Right lobe of liver (tissue), 6 donors: Measurements from ENCODE around the gene CACNA1B. TPM values are rescaled to one million over a fixed set of nuclear protein-coding genes. Genes with fewer than 3 reads are reported as not detected.

Experiments used
- ATAC-seq, 4 donors: fragments of 200-7000 bp; cut with Tn5 transposase; one replicate each; pipeline ENCODE4 v1.9.1; 2020; ENCODE audit warnings: mild to moderate bottlenecking in 4 of 4, moderate library complexity in 4 of 4
- DNase-seq, 3 donors: peaks; one replicate each; pipeline ENCODE4 v3.0.0-alpha.2; 2020
- H3K27ac ChIP-seq, 3 donors: fragments of 200-600 bp; one replicate each; pipeline ENCODE4 v1.8.0; 2022
- H3K27me3 ChIP-seq, 2 donors: fragments of 200-600 bp; one replicate each; pipeline ENCODE4 v1.8.0; 2022
- H3K36me3 ChIP-seq, 4 donors: fragments of 200-600 bp; sonication (generic) in 1 of 4; one replicate each; pipeline versions ENCODE4 v1.5.1 to v1.8.0; 2017 to 2022; ENCODE audit warnings: control low read depth in 1 of 4
- H3K4me1 ChIP-seq, 4 donors: fragments of 200-600 bp; sonication (generic) in 1 of 4; one replicate each; pipeline versions ENCODE4 v1.5.1 to v1.8.0; 2017 to 2022; ENCODE audit warnings: control low read depth in 1 of 4
- H3K4me3 ChIP-seq, 3 donors: fragments of 200-600 bp; one replicate each; pipeline ENCODE4 v1.8.0; 2022
- H3K9me3 ChIP-seq, 4 donors: fragments of 200-600 bp; sonication (generic) in 1 of 4; one replicate each; pipeline versions ENCODE4 v1.5.1 to v1.8.0; 2017 to 2022; ENCODE audit warnings: control low read depth in 1 of 4
- POLR2A ChIP-seq: fragments of 450-650 bp; IDR thresholded peaks from one replicate; pipeline ENCODE4 v1.6.1; 2017; ENCODE audit warnings: antibody characterized with exemption, mild to moderate bottlenecking
- WGBS: methylation state at CpG from one replicate; pipeline ENCODE4 v1.1.6; 2018; ENCODE audit warnings: low coverage, low lambda C conversion rate; ENCODE audit not compliant: insufficient coverage; ENCODE audit errors: missing lambda C conversion rate; 5-methylcytosine and 5-hydroxymethylcytosine counted together
- intact Hi-C, 2 donors: fragments of 100-400 bp; cut with DNase I; formaldehyde crosslinking; loops; one replicate each; pipeline versions ENCODE4 v1.11.2 to v1.14.1; 2022
- total RNA-seq, 6 experiments: library from RNA; depleted of rRNA in 2 of 6; stranded (reverse); fragments of >200 nt in 2 of 6; fragmentation: NEBNext Ultra II Directional in 3 of 6; extraction: Animal tissue kit (Norgen Biotek cat#: 25700) in 3 of 6; gene quantifications; one replicate each; pipeline versions ENCODE4 v1.1.0 to v1.2.4, GENCODE V29; 2016 to 2023
- TF ChIP-seq, protein P1 (sequence below), 4 donors: fragments of 200-600 bp in 3 of 4; fragments of 450-650 bp in 1 of 4; IDR thresholded peaks; one replicate each; pipeline versions ENCODE4 v1.5.1 to v1.8.0; 2016 to 2022; ENCODE audit warnings: antibody characterized with exemption in 4 of 4, mild to moderate bottlenecking in 2 of 4
- donor health status: DM: no; HTN: yes; CAD: no.
- donor health status: DM: no; HTN: no; CAD: no.
- donor health status: DM: no; HTN: no; CAD: no.
- donor health status: DM: no; HTN: yes; CAD: no.
- donor health status: DM: no; HTN: yes; CAD: no.

The CACNA1B gene
- total RNA-seq, 6 experiments from 2014 or later: not detected

DNA sequence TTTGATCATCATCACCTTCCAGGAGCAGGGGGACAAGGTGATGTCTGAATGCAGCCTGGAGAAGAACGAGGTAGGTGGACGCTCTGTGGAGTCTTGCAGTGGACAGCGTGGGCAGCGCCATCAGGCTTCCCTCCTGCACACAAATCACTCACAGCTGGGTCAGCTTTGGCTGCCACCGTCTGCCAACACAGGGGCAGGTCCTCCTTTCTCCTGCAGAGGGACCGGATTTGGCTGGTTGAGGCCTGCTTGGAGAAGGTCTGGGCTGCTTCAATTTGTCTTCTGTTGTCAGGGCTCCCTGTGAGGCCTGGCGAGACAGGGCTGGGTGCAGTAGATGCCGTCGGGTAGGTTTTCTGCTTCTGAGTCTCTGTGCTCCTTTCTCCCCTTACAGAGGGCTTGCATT, 180.6 kb downstream of the CACNA1B start:
- TF ChIP-seq POLR2A: no peak
- TF ChIP-seq, protein P1, sequence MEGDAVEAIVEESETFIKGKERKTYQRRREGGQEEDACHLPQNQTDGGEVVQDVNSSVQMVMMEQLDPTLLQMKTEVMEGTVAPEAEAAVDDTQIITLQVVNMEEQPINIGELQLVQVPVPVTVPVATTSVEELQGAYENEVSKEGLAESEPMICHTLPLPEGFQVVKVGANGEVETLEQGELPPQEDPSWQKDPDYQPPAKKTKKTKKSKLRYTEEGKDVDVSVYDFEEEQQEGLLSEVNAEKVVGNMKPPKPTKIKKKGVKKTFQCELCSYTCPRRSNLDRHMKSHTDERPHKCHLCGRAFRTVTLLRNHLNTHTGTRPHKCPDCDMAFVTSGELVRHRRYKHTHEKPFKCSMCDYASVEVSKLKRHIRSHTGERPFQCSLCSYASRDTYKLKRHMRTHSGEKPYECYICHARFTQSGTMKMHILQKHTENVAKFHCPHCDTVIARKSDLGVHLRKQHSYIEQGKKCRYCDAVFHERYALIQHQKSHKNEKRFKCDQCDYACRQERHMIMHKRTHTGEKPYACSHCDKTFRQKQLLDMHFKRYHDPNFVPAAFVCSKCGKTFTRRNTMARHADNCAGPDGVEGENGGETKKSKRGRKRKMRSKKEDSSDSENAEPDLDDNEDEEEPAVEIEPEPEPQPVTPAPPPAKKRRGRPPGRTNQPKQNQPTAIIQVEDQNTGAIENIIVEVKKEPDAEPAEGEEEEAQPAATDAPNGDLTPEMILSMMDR (IDR thresholded peaks at IDR 0.05): no peak
- H3K36me3 ChIP-seq: no peaks in the 10 kb centered on the region
- peak in 1 of 3 donors; percentile 25 for DNase-seq

DNA sequence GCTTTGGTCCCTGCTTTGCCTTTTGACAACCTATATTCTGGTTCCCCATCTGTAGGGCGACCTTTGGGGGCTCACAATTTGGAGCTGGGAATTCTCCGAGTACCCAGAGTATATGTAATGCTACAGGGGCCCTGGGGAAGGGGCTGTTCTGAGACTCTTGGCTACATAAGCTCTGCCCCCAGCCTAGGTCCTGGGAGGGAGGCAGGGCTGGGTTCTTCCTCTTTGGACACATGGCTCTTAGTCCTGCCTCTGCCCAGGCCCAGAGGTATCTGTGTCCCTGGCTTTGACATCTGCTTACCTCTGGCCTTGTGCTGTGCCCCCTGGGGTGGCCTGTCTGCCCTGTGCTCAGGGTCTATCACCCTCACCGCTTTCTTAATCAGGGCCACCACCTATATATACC, 181.6 kb downstream of the CACNA1B start:
- TF ChIP-seq, protein P1 (IDR thresholded peaks at IDR 0.05): no peak
- no peak for TF ChIP-seq POLR2A
- Histone ChIP-seq H3K27ac (no peak overlapping the region), H3K9me3 (no peaks in the 10 kb centered on the region), H3K27me3 (no peaks in the 10 kb centered on the region), H3K4me3 (no peak overlapping the region), H3K4me1 (no peaks in the 10 kb centered on the region), H3K36me3 (no peaks in the 10 kb centered on the region)
- 43% methylated on average over 1 of the region's 3 CpGs for WGBS
- peak in 1 of 3 donors; percentile 22 for DNase-seq
- no peak for ATAC-seq
- intact Hi-C loops: no loop called here

More for the DNA sequence above, 180.6 kb downstream of the CACNA1B start:
- Histone ChIP-seq H3K4me1 (no peaks in the 10 kb centered on the region), H3K4me3 (no peak overlapping the region), H3K27ac (no peak overlapping the region), H3K27me3 (no peaks in the 10 kb centered on the region), H3K9me3 (no peaks in the 10 kb centered on the region)
- no peak for ATAC-seq
- WGBS: 60% methylated on average over 1 of the region's 9 CpGs
- intact Hi-C loops: no loop called here

DNA sequence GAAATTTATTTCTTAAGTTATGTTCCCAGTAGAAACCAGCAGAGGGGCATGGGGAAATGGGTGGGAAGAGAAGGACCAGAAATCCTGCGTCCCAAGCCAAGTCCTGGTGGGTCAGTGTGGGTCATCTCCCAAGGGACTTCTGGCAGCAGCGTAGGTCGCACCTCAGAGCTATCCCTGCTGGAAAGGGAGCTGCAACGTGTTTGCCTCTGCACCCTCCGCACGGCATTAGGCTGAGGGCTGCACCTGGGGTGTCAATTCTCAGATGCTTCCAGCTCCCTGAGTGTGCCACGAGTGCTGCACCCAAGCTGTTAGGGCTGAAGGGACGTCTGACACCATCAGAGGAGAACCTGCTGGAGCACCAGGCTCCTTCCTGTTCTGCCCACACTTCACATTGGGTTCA, 182.8 kb downstream of the CACNA1B start:
- intact Hi-C loops: no loop called here
- DNase-seq: peak in 1 of 3 donors; percentile 30

DNA sequence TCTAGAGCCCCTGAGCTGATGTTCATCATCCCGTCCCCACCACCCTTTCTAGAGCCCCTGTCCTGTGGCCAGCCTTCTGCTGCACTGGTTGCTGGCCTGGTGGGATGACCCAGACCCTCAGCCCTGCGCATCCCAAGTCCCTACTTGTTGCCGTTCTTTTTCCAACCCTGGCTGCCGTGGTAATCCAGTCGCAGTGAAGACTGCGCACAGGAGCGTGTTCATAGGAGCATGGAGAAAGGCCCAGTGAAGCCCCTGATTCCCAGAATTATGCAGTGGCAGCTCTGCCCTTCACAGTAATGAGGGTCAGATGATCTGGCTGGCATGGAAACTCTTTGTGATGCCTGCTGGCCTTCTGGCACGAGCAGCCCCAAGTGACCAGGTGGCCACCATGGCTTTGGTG, 183.3 kb downstream of the CACNA1B start:
- Histone ChIP-seq H3K4me3 (no peak overlapping the region), H3K36me3 (no peaks in the 10 kb centered on the region), H3K27me3 (no peaks in the 10 kb centered on the region), H3K9me3 (no peaks in the 10 kb centered on the region), H3K27ac (no peak overlapping the region), H3K4me1 (no peaks in the 10 kb centered on the region)
- intact Hi-C loops: no loop called here
- DNase-seq (peak in 1 of 3 donors; percentile 19), ATAC-seq (no peak)
- TF ChIP-seq, protein P1 (IDR thresholded peaks at IDR 0.05): no peak
- 40% methylated on average over 1 of the region's 8 CpGs for WGBS

More for the DNA sequence above, 182.8 kb downstream of the CACNA1B start:
- Histone ChIP-seq H3K4me3 (no peak overlapping the region), H3K27me3 (no peaks in the 10 kb centered on the region), H3K9me3 (no peaks in the 10 kb centered on the region), H3K4me1 (no peaks in the 10 kb centered on the region), H3K36me3 (no peaks in the 10 kb centered on the region), H3K27ac (no peak overlapping the region)
- no CpG with 5 or more reads among the region's 8 CpGs for WGBS
- TF ChIP-seq, protein P1 (IDR thresholded peaks at IDR 0.05): no peak
- TF ChIP-seq POLR2A: no peak
- ATAC-seq: no peak

DNA sequence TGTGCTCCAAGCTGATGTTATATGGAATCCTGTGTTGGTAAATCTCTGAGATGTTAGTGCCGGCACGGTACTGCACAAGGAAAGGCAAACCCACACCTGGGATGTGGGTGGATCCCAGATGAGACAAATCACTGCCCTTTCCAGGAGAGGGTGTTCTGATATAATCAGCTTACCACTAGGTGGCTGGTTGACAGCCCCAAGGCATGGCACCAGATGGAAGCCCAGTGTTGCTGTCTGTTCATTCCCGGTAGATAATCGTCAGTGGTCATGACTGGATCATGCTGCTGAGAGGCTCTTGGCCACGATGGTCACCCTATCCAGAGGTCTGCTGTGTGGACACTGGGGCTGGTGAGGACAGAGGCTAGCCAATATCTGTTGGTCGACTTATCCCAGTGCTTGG, 184.0 kb downstream of the CACNA1B start:
- ATAC-seq (no peak), DNase-seq (peak in 1 of 3 donors; percentile 21)
- Histone ChIP-seq H3K27me3 (no peaks in the 10 kb centered on the region), H3K4me3 (no peak overlapping the region), H3K9me3 (no peaks in the 10 kb centered on the region), H3K4me1 (no peaks in the 10 kb centered on the region), H3K36me3 (no peaks in the 10 kb centered on the region), H3K27ac (no peak overlapping the region)
- 40% methylated on average over 5 of the region's 6 CpGs for WGBS
- intact Hi-C loops: no loop called here
- TF ChIP-seq, protein P1 (IDR thresholded peaks at IDR 0.05): no peak
